Activated CD4-positive, alpha-beta T cell treated with anti-CD3 and anti-CD28 coated beads, Interleukin-2, amount 50 U/mL, for 48 hours (primary cell): ENCODE measurements around the gene PEF1.

ENCODE experiments used
- DNase-seq, 2 experiments: peaks; one replicate each; pipeline ENCODE4 v3.0.0-alpha.2; 2020

PEF1 gene

DNA sequence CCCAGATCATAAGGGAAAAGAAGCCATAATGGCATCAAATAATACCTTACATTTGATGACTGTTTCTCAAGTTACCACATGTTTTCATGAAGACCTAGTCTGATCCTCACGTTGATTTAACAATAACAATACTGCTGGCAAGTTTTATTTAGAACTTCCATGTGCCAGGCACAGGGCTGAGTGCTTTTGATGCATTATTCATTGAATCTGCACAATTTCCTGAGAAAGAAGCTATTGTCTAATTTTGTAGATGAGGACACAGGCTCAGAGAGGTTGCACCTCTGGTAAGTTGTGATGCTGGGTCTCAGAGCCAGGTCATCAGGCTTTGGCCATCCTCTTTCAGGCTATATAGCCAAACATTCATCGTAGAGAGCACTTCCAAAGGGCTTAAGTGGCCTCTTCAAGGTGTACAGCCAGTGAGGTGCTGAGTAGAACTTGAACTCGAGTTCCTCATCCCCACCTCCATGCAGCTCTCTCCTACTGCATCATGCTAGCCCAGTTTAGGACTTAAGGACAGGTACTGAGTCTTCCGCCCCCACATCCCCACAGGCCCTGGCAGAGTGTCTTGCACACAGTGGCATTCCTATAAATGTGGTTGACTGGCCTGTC lies 8.3 kb upstream of the PEF1 start:
- no peak for DNase-seq

DNA sequence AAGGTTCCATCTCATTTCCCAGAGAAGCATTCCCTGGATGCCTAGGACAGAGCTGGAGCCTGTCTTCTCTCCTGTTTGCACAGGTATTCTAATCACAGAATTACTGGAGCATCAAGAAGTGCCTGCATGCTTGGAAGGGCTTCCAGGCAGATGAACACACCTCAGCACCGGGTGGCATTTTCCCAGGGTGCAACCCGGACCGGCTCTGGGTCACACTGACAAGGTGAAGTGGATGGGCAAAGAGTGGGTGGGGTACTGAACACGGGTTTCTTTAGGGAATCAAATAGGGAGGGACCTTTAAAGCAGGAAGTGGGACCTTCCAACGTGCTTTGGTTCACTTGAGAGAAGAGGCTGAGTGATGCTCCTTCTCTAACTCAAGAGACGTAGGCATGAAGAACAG lies 7.1 kb upstream of the PEF1 start:
- no peak for DNase-seq

DNA sequence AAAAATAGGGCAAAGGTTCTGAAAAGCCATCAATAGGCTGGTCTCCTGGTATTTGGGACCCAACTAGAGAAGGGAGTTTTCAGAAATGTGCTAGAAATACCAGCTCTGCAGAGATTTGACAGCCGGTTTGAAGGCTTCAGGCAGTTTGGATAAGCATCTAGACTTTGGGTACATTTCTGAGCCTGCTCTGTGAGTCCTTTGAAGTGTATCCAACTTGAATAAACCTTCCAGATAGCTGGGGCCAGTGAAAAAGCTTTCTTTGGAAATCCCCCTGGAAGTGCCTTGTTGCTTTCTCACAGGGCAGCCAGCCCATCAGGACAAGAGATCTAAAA lies 6.4 kb upstream of the PEF1 start:
- DNase-seq, result no peak

DNA sequence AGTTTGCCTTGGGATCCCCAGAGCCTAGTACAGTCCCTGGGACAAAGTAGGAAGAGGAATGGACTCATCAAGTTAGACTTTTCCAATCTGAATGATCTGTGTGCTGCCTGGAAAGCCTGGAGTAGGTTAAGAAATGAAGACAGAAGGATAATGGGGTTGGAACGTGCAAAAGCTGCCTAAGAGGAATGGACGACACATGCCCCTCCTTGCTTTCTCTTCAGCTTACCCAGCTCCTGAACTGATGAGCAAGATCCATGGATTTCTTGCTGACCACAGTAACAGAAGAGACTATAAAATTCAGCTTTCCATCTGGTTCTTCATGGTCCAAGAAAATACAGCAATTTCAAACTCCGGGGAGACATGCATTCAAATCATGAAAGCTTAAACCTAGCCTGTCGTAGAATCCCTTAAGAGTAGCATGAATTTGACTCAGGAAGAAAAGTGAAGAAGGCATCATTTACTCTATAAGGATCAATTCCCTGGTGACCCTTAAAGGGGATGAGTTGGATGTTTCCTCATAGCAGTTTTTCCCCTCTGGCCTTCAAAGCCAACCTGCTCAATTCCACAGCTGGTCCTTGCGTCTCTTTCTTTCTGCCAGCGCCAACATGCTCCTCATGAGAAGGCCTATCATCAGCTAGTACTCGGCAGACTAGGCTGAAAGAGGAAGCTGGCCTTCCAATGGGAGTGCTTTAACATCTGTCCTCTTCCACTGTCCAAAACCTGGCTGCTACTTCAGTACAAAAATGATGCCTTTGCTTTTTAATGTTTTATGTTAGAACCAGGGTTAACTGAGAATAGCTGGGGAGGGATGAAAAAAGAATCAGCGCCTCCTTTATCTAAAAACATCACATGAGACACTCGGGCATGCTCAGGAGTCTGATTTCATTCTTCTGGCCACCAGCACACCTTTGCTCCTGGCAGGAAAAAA lies 5.7 kb upstream of the PEF1 start:
- no peak for DNase-seq

DNA sequence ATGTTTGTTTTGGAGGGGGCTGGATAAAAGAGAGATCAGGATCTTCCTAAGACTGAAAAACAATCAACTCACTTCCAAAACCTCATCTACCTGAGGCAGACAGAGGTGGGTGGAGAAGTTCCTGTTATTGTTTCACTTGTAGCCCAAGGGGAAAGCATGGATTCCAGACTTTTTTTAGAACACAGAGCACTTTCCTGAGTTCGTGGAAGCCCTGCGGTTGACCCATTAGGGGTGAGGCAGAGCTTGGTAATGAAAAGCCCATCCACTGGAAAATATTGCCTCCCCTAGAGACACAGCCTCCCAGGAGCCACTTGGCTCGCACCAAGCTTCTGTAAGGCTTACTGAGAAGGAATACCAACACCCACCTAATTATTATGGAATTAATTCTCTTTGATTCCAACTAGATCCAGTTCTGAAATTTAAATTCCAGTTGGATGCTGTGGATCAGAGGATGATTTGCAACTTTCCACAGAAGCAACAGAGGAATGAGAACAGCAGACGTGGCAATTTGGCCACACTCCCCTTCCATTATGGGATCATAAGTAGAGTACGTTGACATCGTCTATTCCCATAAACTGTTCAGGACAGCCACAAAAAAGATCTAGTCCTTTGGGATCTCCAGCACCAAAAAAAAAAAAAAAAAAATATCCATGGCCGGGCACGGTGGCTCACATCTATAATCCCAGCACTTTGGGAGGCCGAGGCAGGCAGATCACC lies 4.1 kb upstream of the PEF1 start:
- no peak for DNase-seq

DNA sequence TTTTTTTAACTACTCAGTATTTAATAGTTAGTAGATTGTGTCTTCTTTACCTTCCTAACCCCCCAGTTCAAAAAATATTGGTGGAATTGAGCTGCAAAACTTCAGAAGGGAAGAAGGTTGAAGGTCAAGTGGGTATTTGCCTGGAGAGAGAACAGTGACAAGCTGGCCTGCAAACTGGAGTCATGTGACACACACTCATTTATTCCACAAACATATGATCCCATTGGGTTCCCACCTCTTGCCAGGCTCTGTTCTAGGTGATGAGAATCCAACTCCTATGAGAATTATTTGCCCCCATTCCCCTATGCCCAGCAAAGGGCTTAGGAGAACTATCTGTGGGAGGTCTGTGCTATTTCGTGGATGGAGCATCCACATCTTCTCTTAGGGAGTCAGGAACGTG lies 3.5 kb upstream of the PEF1 start:
- DNase-seq, result no peak

DNA sequence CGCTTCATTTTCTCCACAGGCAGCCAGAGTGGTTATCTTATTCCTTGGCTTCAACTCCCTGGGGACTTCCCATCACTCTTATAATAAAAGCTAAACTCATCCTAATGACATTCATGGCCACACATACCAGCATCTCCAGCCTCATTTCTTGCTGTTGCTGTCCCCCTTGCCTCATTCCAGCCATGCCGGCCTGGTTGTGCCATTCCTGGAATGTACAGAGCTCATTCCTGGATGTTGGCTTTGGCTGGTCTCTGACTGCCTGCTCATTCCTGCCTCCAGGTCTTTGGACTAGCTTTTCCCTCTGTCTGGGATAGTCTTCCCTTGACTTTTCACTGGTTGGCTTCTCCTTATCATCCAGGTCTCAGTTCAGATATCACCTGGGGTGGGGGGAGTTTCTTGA lies 2.4 kb upstream of the PEF1 start:
- DNase-seq, result no peak

DNA sequence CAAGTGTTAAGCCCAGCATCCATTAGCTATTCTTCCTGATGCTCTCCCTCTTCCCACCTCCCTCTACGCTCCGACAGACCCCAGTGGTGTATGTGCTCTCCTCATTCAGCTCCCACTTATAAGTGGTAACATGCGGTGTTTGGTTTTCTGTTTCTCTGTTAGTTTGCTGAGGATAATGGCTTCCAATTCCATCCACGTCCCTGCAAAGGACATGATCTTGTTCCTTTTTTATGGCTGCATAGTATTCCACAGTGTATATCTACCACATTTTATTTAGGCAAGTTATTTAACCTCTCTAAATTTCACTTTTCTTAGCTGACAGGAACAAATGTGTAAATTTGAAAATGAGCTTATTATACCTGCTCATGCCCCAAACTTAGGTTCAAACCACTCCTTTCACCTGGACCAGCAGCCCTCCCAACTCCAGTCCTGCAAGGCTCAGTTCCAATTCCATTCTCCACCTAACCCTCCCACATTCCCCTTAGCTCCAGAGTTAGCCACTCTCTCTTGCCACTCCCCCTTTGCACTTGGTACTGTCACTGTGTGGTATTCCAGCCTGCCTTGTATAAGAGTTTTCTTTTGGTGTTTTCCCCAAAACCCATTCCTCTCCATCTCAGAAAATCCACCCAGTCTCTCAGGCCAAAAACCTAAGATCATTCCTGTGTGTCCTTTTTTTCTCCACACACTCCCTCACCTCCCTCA lies 1.7 kb upstream of the PEF1 start:
- DNase-seq, result no peak

DNA sequence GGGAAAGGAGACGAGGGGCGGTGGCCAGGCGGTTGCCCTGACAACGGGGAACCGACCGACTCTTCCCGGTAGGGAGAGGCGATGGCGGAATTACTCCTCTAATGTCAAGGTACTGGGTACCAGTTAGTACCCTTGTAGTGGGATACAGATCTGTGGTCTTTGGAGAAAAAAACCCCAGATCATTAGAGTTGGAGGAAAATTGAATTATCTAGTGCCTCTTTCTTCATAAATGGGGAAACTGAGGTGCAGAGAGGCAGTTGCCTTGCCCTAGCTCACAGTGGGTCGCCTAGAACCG lies 545 bp upstream of the PEF1 start:
- DNase-seq, result no peak

DNA sequence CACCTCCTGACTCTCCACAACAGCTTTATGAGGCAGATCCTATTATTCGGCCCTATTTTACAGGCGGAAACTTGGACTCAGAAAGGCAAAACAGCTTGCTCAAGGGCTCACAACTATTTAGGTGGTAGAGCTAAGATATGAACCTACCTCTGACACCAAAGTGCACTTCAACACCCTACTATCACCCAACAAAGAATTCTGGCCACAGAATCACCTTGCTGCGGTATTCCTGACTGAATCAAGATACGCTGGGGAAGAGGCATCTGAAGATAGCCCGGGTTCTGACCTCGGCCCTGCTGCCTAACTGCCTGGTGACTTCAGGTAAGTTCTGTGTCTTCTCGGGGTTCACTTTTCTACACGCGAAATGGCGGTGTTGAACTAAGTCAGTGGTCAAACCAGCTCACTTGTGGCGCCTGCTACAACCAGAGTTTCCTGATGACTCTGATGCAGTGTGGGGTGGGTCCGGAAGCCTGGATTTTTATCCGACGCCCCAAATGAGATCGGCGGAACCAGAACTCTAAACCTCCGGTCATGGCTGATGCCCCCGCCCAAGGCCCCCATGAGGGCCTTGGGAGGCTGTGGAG lies 608 bp downstream of the PEF1 start:
- no peak for DNase-seq

DNA sequence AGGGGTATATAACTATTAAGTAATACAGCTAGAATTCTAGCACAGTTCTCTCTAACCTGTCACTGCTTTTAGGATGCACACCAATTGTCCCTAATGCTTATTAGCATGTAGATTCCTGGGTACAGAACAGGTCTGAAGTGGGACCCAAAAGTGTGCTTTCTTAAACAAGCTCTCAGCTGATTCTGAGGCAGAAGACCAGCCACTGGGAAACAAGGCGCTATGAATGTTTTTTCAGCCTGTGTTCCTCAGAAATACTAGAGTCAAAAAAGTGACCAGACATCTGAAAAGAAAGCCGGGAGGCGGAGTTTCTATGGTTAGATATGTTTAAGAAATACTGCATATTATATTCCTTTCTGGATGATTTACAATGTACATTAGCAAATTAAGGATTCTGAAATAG lies 1.8 kb downstream of the PEF1 start:
- no peak for DNase-seq

DNA sequence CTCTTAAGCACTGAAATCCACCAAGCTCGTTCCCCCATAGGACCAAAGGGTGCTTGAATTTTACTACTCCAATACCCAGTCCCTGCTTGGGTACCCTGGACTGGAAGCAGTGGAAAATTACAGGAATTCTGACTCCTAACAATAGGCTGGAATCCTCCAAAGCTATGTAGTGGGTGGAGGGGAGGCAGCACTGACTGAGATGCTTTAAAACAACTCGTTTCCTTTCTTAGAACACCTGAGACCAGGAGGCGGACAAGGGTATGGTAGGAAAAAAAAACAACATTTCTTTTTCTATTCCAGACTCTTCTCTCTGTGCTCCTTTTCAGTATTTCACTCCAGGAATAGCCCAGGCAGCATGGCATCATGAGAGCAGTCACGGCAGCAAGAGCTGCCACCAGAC lies 2.3 kb downstream of the PEF1 start:
- no peak for DNase-seq

DNA sequence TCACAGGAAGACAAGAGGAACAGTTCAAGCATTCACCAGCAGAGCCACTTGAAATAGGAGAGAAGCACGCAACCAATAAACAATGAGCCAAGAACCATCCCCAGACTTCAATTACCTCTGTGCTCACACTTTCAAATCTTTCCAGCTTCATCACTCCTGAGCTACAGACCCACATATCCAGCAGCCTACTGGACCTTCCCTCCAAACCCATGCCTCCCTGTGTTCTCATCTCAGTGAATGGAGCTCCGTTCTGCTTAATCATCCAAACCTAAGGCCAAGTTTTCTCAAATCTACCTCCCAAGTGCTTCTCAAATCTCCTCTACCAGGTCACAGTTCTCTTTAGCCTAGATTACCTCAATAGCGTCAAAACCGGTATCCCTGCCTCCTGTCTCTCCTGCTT lies 3.7 kb downstream of the PEF1 start:
- no peak for DNase-seq

DNA sequence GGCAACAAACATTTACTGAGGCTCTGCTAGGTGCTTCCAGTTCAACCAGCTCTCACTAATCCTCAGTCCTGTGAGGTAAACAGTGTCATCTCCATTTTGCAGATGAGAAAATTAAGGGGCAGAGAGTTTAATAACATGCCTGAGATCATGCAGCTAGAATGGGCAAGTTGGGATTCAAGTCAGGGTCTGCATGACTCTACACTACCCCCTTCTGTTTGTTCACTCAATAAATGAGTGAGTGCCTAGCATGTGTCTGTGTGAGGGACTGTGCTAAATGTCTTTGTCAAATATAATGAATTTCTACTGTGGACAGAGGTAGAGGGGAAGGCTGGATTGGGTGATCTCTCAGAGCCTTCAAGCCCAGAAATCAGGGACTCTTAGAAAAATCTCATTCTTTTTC lies 4.5 kb downstream of the PEF1 start:
- DNase-seq, result no peak

DNA sequence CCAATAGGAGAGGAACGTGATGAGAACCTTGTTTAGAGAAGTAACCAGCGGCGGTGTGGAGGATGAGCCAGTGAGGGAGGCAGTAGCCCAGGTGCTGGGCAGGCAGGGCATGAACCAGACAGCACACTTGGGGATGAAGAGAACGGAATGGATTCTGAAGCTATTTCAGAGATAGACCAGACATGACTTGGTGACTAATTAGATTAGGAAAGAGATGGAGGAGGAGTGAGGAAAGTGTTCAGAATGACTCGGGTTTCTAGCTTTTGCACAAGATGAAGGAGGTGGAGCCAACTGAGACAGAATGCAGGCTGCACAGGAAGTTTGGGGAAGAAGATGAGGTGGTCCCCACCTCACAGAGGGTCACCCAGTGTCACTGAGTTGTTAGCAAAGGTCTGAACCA lies 5.1 kb downstream of the PEF1 start:
- DNase-seq, result no peak

DNA sequence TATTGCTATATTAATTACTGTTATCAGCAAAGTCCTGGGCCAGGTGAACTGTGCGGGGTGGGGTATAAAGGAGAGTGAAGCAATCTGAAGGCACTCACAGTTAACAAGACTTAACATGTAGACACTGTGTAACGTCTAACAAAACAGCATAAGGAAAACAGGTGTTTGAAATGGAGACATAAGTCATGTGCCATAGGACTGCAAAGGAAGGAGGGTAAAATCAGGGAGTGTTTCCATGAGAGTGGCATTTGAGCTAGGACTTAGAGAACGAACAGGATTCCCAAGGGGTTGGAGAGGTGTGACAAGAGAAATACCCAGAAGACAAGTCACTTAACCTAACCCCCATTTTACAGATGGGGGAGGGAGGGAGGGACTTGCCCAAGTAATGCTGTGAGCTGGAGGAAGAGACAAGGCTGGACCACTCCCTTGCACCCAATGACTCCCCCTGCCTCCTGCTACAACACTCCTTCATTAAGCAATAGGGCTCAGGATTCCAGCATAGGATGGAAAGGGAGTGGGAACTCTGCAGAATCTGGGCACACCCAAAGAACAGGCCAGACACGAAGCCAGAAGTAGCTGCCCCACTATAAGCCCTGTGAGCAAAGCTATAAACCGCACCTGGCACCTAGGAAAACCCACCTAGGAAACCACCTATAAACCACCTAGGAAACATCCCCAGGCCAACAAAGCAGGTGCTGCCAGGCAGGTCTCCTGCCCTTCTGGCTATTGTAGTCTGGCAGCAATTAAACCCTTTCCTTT lies 6.6 kb downstream of the PEF1 start:
- DNase-seq, result no peak

DNA sequence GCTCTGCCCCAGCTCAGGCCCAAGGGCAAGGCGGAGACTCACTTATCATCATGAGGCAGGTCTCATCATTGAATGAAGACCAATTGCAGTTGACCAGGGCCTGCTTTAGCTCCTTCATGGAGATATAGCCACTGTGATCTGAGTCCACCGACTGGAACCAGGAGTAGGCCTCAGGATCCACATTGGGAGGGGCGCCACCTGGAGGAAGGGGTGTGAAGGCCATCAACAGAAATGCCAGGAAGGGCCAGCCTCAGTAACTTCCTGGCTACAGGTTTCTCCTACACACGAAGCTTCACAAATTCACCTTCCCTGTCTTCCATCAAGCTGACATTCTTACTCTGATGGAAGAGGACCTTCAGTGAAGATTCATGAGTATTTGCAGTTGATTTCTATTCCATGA lies 11.6 kb downstream of the PEF1 start:
- peak; percentile 45 to 51 for DNase-seq

DNA sequence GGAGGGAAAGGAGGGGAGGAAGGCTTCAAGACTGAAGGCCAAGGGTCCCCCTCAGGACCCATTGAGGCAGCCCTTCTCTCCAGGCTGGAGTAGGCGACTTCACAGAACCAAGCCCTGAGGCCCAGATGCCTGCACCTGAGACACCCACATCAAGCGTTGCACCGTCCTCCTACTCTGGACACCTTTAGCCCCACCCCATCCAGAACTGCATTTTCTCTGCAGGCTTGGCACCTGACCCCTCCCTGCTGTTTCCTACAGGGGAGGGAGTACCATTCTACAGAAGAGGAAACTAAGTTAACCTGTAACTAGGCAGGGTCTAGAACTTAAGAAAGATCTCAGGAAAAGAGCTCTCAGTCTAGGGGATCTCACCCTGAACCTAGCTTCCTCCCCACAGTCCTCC lies 12.0 kb downstream of the PEF1 start:
- no peak for DNase-seq

DNA sequence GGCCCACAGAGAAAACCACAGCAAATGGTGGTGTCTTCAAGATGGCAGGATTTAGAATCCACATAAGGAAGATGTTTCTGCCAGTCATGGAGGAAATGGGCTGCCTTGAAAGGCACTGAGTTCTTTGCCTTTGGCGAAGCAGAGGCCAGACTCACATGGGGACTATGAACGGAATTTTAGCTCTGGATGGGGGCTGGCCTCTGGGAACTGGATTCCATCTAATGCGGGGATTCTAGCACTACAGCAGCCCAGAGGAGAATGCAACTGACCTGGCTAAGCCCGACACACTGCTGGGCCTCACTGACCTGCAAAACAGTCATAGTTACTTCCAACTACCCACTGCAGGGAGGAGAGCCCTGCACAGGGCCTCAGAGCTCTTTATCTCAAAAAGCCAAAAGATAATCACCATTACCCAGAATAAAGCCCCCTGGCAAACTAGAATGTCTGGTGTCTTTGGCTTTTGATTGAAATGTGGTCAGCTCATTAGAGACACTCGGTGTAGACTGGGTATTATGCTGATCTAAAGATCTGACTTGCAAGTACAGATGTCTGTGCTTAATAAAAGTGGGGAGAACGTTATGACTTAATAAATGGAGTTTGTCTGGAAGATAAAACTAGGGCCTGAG lies 15.6 kb downstream of the PEF1 start:
- no peak for DNase-seq

DNA sequence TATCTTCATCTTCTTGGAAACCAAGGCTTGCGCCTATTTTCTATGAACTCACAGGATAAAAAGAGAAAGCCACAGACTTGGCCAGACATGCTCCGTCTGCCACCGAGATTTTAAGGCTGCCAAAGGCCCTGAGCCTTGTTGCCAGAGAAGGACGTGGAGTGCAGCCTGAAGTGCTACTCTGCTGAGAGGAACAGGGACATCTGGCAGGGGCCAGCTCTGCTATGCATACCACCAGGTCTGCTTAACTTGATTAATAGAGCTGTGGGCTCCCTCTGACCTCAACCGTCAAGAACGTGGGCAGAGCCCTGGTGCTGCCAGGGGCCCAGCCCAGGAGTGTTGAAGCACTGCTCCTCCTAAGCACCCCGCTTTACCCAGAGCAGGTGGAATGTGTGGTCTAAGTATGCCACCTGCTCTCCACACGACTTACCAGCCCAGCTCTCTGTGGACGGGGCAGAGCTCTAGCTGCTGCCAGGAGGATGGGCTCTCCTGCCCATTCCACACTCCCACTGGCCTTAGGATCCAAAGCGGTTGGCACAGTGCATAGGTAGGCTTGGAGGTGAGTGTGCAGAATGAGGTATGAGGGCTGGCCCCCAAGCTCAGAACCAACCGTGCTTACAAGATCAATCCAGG lies 16.6 kb downstream of the PEF1 start:
- DNase-seq, result no peak

DNA sequence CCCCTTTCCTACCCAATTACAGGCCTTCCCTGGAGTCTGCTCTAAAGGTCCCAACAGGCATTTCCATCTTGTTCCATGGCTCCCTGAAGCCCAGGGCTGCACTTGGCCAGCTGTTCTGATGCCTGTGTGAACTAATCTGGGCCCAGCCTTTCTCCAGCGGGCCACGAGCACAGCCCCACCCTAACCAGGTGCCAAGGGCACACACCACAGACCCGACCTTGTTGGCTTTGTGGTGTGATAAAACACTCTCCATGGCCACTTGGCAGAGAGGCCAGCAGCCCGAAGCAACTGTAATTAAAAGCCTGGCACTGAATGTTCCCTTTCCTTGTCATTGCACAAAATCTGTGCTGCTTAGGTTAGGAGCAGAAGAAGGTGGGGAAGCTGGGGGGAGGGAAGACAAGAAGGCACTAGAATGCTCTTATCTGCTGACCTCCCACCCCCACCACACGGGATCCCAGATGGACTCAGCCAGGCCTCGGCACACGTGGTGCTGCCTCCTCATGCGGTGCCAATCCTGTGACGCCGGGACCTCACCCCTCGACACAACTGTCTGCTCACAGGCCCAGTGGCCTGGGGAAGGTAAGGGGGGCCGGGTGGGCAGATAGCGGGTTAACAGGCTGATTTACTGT lies 17.3 kb downstream of the PEF1 start:
- no peak for DNase-seq
